Liver (tissue), 2 donors: ENCODE data around the gene GIT2.

Experiments
- EGR1 ChIP-seq, 2 donors: IDR thresholded peaks; 2 replicates each; pipeline ENCODE4 v1.6.1; 2016 to 2018; ENCODE audit warnings: antibody characterized with exemption in 2 of 2, low read depth in 2 of 2
- SP1 ChIP-seq: IDR thresholded peaks from 2 replicates; pipeline ENCODE4 v1.6.1; 2018; ENCODE audit warnings: antibody characterized with exemption, mild to moderate bottlenecking
- YY1 ChIP-seq: IDR thresholded peaks from 2 replicates; pipeline ENCODE4 v1.6.1; 2016; ENCODE audit warnings: antibody characterized with exemption, mild to moderate bottlenecking
- donor health status: healthy.

DNA sequence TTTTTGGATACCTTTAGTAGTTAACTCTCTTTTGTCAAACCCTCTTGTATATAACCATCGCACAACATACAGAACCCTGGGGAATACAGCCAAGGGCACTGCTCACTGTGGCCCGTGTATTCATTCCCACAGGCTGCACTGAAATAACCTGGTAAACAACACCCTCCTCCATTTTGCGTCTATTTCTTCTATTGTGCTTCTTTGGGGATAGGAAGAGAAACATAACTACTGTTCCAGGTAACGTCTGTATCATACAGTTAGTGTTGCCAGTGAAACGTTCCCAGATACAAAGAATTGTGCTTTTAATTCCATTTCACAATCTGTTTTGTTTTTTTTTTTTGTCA, 42.5 kb upstream of the GIT2 start:
- TF ChIP-seq YY1 (no peak), SP1 (no peak), EGR1 (IDR thresholded peaks at IDR 0.05; ENCODE audit: low read depth in 2 of 2) (no peak)
